Ovary (tissue), 9 donors: Measurements from ENCODE around the gene ELP2. TPM values are rescaled to one million over a fixed set of nuclear protein-coding genes. Genes with fewer than 3 reads are reported as not detected.

Experiments
- DNase-seq, 5 donors: peaks; one replicate each; pipeline ENCODE4 v3.0.0-alpha.2; 2019 to 2020
- H3K27ac ChIP-seq, 2 donors: fragments of 200-600 bp; one replicate each; pipeline versions ENCODE4 v1.5.1 to v1.8.0; 2019 to 2022
- H3K27me3 ChIP-seq: fragments of 200-600 bp; one replicate; pipeline ENCODE4 v1.8.0; 2022
- H3K36me3 ChIP-seq: fragments of 200-600 bp; sonication (generic); one replicate; pipeline ENCODE4 v1.5.1; 2019
- H3K4me1 ChIP-seq: one replicate; pipeline ENCODE4 v1.8.1; 2013; ENCODE audit warnings: mild to moderate bottlenecking, moderate library complexity; ENCODE audit not compliant: insufficient read depth
- H3K4me3 ChIP-seq: fragments of 200-600 bp; sonication (generic); one replicate; pipeline ENCODE4 v1.5.1; 2017
- H3K9me3 ChIP-seq, 2 donors: fragments of 200-600 bp in 1 of 2; sonication (generic) in 1 of 2; one replicate each; pipeline versions ENCODE4 v1.5.1 to v1.8.1; 2013 to 2019; ENCODE audit warnings: mild to moderate bottlenecking in 1 of 2, moderate library complexity in 1 of 2
- EP300 ChIP-seq: sonication (generic); formaldehyde crosslinking; IDR thresholded peaks from one replicate; pipeline ENCODE4 v1.6.1; 2017; ENCODE audit warnings: antibody characterized with exemption
- POLR2A ChIP-seq: fragments of 450-650 bp; IDR thresholded peaks from one replicate; pipeline ENCODE4 v1.6.1; 2017; ENCODE audit warnings: antibody characterized with exemption, mild to moderate bottlenecking, moderate library complexity
- WGBS, 3 donors: extraction: QIAGEN DNeasy Blood & Tissue Kit in 1 of 3; methylation state at CpG; one replicate each; pipeline versions ENCODE4 v1.1.5 to v1.1.7; 2013 to 2017; 5-methylcytosine and 5-hydroxymethylcytosine counted together
- intact Hi-C, 4 donors: fragments of 100-400 bp; cut with DNase I; formaldehyde crosslinking; loops; one replicate each; pipeline versions ENCODE4 v1.11.0 to v1.15.1; 2022 to 2023
- polyA plus RNA-seq, 2 donors: library from polyadenylated mRNA; stranded (reverse); fragments of 200-250 nt in 1 of 2; fragments of 350-450 nt in 1 of 2; fragmentation: Illumina TruSeq in 1 of 2; extraction: RNeasy Lipid Tissue Mini Kit (QIAGEN cat#74804) in 1 of 2; gene quantifications; one replicate each; pipeline ENCODE4 v1.2.3, GENCODE V29; 2013 to 2014
- total RNA-seq, 7 donors: library from RNA; depleted of rRNA in 2 of 7; stranded (reverse); fragments of >200 nt in 2 of 7; fragmentation: NEBNext Ultra II Directional in 3 of 7; extraction: Animal tissue kit (Norgen Biotek cat#: 25700) in 3 of 7; gene quantifications; one replicate each; pipeline versions ENCODE4 v1.1.0 to v1.2.4, GENCODE V29; 2016 to 2023
- TF ChIP-seq, protein P1 (sequence below), 3 donors: fragments of 450-650 bp in 2 of 3; fragments of 200-600 bp in 1 of 3; IDR thresholded peaks; one replicate each; pipeline versions ENCODE4 v1.5.1 to v1.8.0; 2016 to 2022; ENCODE audit warnings: antibody characterized with exemption in 3 of 3, mild to moderate bottlenecking in 1 of 3
- donor health status: DM: no; HTN: no; CAD: no; lungs with moderate emphysema.
- donor health status: DM: no; HTN: no; CAD: no.
- donor health status: Bipolar disorder and iron deficiency.
- donor health status: DM: yes; HTN: yes; CAD: no.
- donor health status: DM: no; HTN: no; CAD: no.
- donor health status: DM: yes; HTN: yes; CAD: no.

The ELP2 gene
- total and polyA plus RNA-seq, 9 donors, result 63.6 to 144 (median 105) TPM

DNA sequence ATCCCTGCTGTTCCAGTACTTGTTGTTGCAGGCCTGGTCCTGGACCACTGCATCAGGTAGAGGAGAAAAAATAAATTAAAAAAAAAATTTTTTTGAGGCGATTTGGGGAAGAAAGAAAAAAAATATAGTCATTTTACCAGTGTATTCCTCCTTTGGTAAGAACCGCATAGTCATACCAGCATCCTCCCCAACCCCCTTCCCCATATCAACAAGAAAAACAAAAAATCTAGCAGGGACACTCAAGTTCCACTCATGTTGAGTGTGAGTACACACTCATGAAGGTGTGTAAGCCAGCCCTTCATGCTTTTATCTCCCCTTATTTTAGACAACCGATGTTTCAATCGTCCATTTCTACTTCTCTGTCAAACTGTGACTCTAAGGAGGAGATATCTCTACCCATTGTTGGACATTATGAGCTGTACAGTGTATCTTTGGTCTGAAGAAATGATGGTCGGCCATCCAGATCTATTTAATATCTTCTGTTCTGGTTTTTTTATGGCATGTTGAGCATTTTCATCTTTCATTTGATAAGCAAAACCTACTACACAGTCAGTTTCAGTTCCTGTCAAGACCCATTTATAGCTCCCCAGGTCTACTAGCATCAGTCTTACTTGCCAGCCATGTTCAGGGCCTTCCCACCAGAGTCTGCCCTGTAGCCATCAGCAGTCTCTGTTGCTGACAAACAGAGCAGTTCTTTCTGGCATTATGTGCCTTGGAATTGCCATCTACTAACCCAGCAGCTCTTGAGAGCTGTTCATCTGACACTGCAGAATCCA, 20.0 kb downstream of the ELP2 start:
- H3K36me3 ChIP-seq, result no peaks in the 10 kb centered on the region

DNA sequence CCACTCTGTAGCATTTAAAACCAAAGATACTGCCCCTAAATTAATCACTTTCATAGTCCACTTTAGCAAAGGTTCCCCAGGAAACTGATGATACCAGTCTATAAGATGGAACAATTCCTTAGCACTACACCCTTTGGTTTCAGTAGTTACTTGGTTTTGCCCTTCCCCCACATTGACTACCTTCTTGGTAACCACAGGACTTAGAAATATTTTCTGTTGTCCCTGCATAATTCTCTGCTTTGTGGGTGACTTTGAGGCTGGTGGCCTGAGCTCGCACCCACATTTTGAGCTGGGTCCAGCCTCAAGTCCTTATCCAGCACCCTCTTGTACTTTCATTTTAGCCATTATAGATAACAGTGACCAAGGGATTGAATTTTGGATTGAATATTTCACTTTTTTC, 23.1 kb downstream of the ELP2 start:
- Histone ChIP-seq H3K9me3 (no peaks in the 10 kb centered on the region), H3K27me3 (no peaks in the 10 kb centered on the region), H3K4me3 (no peak overlapping the region), H3K27ac (peak overlapping the region in 1 of 2 donors; percentile 91), H3K36me3 (no peaks in the 10 kb centered on the region), H3K4me1 (peaks cover 3% of the 10 kb centered on the region)
- intact Hi-C loops, result loop anchor here in 1 of 4 donors (5.0 kb wide), 1 partner anchor 35 kb away; the partner anchor contains the start of gene MOCOS
- 48 to 70% (median 58%) methylated on average over 1 of the region's 1 CpG for whole genome bisulfite sequencing, 3 donors
- DNase-seq, result no peak
- TF ChIP-seq, protein P1, sequence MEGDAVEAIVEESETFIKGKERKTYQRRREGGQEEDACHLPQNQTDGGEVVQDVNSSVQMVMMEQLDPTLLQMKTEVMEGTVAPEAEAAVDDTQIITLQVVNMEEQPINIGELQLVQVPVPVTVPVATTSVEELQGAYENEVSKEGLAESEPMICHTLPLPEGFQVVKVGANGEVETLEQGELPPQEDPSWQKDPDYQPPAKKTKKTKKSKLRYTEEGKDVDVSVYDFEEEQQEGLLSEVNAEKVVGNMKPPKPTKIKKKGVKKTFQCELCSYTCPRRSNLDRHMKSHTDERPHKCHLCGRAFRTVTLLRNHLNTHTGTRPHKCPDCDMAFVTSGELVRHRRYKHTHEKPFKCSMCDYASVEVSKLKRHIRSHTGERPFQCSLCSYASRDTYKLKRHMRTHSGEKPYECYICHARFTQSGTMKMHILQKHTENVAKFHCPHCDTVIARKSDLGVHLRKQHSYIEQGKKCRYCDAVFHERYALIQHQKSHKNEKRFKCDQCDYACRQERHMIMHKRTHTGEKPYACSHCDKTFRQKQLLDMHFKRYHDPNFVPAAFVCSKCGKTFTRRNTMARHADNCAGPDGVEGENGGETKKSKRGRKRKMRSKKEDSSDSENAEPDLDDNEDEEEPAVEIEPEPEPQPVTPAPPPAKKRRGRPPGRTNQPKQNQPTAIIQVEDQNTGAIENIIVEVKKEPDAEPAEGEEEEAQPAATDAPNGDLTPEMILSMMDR (IDR thresholded peaks at IDR 0.05), result no peak
- no peak for TF ChIP-seq EP300
- TF ChIP-seq POLR2A, result no peak

More for the DNA sequence above, 20.0 kb downstream of the ELP2 start:
- intact Hi-C loops, result loop anchor here in 1 of 4 donors (5.0 kb wide), 1 partner anchor 38 kb away; the partner anchor contains the start of gene MOCOS
- 88 to 96% (median 95%) methylated on average over 5 of the region's 5 CpGs for WGBS, 3 donors
- Histone ChIP-seq H3K9me3 (no peaks in the 10 kb centered on the region), H3K4me3 (no peak overlapping the region), H3K27me3 (no peaks in the 10 kb centered on the region), H3K4me1 (peaks cover 3% of the 10 kb centered on the region), H3K27ac (no peak overlapping the region)
- no peak for DNase-seq
- TF ChIP-seq POLR2A (no peak), EP300 (no peak)

DNA sequence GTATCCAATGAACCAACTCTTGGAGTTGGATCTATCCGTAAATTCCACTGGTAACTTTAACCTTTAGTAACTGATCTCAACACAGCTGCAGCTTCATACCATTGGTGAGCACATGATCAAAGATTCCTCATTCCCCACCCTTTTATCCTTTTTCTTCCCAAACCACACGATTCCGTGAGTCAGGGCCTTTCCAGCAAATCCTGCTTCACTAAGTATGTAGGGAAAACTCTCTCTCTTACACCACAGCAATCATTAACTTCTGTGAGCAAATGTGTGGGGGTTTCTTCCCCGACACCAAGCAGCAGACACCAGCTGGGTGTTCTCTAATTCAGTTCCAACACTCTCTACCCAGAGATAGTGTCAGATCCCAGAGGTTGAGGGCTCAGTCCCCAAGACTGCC, 23.5 kb downstream of the ELP2 start:
- TF ChIP-seq, protein P1 (IDR thresholded peaks at IDR 0.05), result no peak
- TF ChIP-seq POLR2A (no peak), EP300 (no peak)
- DNase-seq, result peak in 2 of 5 donors; percentile 35 to 43
- peak overlapping the region in 1 of 2 donors; percentile 91 for H3K27ac ChIP-seq
- no peaks in the 10 kb centered on the region for H3K9me3 ChIP-seq
- no peaks in the 10 kb centered on the region for H3K36me3 ChIP-seq
- intact Hi-C loops, result loop anchor here in 1 of 4 donors (5.0 kb wide), 1 partner anchor 34 kb away; the partner anchor contains the start of gene MOCOS
- no peaks in the 10 kb centered on the region for H3K27me3 ChIP-seq
- no peak overlapping the region for H3K4me3 ChIP-seq
- whole genome bisulfite sequencing, 3 donors, result 11 to 17% (median 13%) methylated on average over 4 of the region's 4 CpGs
- H3K4me1 ChIP-seq, result peaks cover 3% of the 10 kb centered on the region

DNA sequence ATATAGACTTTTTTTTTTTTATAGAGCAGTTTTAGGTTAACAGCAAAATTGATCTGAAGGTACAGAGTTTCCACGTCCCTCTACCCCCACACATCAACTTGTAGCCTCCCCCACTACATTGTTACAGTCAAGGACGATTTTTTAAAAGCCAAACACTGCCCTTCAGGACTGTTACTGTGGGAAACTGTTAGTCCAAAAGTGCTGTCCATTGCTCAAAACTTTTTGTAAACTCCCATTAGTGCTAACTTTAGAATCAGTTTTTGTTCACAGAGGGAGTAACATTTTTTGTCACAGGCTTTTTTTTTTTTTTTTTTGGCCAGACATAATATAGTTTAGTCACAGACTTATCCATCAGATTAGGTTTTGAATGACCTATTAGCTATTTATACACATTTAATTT, 24.1 kb downstream of the ELP2 start:
- TF ChIP-seq EP300 (no peak), POLR2A (no peak)
- TF ChIP-seq, protein P1 (IDR thresholded peaks at IDR 0.05), result no peak
- no peaks in the 10 kb centered on the region for H3K36me3 ChIP-seq
- H3K9me3 ChIP-seq, result no peaks in the 10 kb centered on the region
- H3K27me3 ChIP-seq, result no peaks in the 10 kb centered on the region
- WGBS, 3 donors, result 3 to 13% (median 6%) methylated on average over 2 of the region's 2 CpGs
- intact Hi-C loops, result loop anchor here in 1 of 4 donors (5.0 kb wide), 1 partner anchor 34 kb away; the partner anchor contains the start of gene MOCOS
- H3K27ac ChIP-seq, result peak overlapping the region in 1 of 2 donors; percentile 91
- no peak for DNase-seq
- no peak overlapping the region for H3K4me3 ChIP-seq
- H3K4me1 ChIP-seq, result peaks cover 5% of the 10 kb centered on the region
